LNCAP (cell line): ENCODE measurements around the gene ALDOB.

Experiments
- CTCF ChIP-seq: fragments of 450-650 bp; IDR thresholded peaks from 2 replicates; pipeline ENCODE4 v1.5.1; 2017; ENCODE audit warnings: mild to moderate bottlenecking

ALDOB gene

GRCh38 chr9:101477736-101478135, 42.2 kb upstream of the ALDOB start:
- no peak for TF ChIP-seq CTCF

GRCh38 chr9:101477214-101477613, 41.6 kb upstream of the ALDOB start:
- TF ChIP-seq CTCF: no peak

- TF ChIP-seq CTCF: no peak
Observed at GRCh38 chr9:101476576-101477208, 41.1 kb upstream of the ALDOB start.

- no peak for TF ChIP-seq CTCF
Observed at GRCh38 chr9:101472891-101473290, 37.3 kb upstream of the ALDOB start.

GRCh38 chr9:101470929-101471328, 35.4 kb upstream of the ALDOB start:
- TF ChIP-seq CTCF: no peak

GRCh38 chr9:101470021-101470420, 34.4 kb upstream of the ALDOB start:
- TF ChIP-seq CTCF: no peak

- no peak for TF ChIP-seq CTCF
Observed at GRCh38 chr9:101469026-101469425, 33.5 kb upstream of the ALDOB start.

GRCh38 chr9:101468116-101468515, 32.5 kb upstream of the ALDOB start:
- no peak for TF ChIP-seq CTCF
